Measurements from ENCODE around the gene FAF2.
"Not testable (repeated sequence)": the region's sequence is repeated elsewhere in the genome, so short reads cannot be mapped to it uniquely, and the experiment has no call there.

The FAF2 gene

GRCh38 chr5:176543428-176544182, 95.4 kb downstream of the FAF2 start:
- peak; percentile 76 for DNase-seq (ENCODE audit: low spot score)

DNA sequence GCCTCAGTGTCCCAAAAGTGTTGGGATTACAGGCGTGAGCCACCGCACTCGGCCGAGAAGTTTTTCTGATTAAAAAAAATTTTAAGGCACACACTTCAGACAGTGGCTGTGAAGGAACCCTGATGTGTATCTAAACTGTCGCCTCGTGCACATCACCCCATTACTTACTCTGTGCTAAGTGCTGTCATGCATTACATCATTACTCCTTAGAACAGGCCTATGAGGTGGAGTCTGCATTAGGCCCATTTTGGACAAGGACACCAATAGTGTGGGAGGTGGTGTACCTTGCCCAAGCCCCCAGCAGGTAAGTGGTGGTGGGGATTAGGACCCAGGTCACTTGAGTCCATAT, 97.2 kb downstream of the FAF2 start:
- DNase-seq (ENCODE audit: low spot score): no peak

DNA sequence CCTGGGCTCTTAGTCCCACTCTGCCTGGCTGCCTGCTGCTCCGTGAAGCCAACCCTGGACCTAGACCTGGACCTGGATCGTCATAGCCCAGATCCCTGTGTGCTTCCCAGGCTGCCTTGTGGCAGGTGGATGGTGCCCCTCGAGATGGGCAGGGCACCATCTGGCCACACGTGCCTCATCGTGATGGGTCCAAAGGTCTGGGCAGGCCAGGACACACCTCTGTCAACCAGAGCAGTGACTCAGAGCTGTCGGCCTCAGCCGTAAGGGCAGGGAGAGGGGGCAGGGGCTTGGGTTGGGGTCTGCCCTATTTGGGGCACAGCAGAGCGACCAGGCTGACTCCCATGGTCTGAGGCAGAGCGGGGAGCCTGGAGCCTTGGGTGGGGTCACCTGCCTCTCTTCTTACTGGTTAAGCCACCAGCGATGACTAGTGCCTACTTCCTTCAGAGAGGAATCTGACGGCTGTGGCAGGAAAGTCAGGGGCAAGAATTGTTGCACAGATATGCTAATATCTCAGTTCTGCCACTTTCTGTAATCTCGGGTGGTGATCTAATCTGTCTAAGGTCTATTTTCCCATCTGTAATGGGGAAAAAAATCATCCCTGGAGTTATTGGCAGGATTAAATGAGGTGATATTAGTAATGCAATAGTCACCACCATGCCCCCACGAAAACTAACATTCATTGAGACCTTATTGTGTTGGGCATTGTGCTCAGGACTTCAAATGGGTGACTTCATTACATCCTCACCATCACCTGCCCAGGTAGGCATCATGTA, 97.7 kb downstream of the FAF2 start:
- DNase-seq (ENCODE audit: low spot score): no peak

GRCh38 chr5:176547802-176548201, 99.6 kb downstream of the FAF2 start:
- no peak for DNase-seq (ENCODE audit: low spot score)

GRCh38 chr5:176548967-176549444, 100.8 kb downstream of the FAF2 start, which contains the start of gene CDHR2:
Gene CDHR2 (plus strand): TSS chr5:176549342. CDS start chr5:176565353, 16,011 bp downstream.
- DNase-seq (ENCODE audit: low spot score): no peak

DNA sequence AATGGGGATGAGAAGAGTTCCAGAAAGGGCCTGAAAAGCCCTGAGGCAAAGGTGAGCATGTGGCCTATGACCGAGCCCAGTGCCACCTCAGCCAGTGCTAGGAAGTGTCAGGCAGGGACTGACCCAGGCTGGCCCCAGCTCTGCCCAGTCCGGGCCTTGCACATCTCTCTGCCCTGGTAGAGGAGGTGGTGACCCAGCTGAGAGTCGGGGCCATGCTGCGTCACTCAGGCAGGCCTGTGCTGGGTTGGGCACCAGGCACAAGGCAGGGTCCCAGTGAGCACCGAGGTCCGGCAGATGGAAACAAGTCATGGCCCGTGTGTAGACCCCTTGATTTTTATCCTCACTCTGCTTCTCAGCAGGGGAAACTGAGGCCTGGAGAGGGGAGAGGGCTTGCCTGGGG, 101.7 kb downstream of the FAF2 start:
- DNase-seq (ENCODE audit: low spot score): no peak

- no peak for DNase-seq (ENCODE audit: low spot score)
Measured at GRCh38 chr5:176550275-176550831, 102.2 kb downstream of the FAF2 start.

- not testable (repeated sequence) for DNase-seq (ENCODE audit: low spot score)
Measured at GRCh38 chr5:176550937-176551336, 102.8 kb downstream of the FAF2 start.

GRCh38 chr5:176552332-176552869, 104.2 kb downstream of the FAF2 start:
- no peak for DNase-seq (ENCODE audit: low spot score)

DNA sequence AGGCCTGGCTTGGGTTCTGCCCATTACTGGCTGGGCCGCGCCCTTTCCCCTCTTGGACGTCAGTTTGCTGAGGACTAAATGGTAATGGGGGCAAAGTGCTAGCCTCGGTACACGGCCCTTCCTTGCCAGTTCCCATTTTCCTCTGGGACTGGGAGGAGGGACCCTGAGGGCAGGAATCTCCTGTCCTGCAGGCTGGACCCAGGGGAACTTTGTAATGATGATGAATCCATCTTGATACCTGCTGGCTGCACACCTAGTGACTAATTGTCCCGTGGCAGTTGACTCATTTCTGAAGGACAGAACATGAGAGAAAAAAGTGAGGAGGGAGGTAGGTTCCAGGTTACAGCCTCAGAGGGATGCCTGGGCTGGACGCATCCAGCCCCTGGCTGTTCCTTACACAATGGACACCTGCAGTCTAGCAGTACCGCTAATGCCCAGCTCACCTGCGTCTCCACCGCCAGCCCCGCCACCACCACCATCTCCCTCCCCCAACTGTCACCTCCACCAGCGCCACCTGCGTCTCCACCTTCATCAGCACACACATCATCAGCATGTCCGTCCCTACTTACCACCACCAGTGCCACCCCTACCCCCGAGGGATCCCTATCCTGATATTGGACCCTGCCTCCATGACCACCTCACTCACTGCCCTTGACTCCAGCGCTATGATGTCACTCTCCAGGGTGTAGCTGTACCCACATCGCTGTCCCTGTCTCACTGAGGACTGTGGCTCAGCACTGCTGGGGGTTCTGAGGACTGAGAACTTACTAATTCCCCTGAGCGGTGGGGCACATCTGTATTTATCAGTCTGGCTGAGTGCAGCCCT, 105.3 kb downstream of the FAF2 start:
- DNase-seq (ENCODE audit: low spot score): no peak

- no peak for DNase-seq (ENCODE audit: low spot score)
Measured at GRCh38 chr5:176557846-176558245, 109.7 kb downstream of the FAF2 start.
